Measurements from ENCODE around the gene TMEM8B. TPM values are rescaled to one million over a fixed set of nuclear protein-coding genes. Genes with fewer than 3 reads are reported as not detected.

The TMEM8B gene
- total RNA-seq, 1 experiment from 2014 or later, result 6.4 TPM

DNA sequence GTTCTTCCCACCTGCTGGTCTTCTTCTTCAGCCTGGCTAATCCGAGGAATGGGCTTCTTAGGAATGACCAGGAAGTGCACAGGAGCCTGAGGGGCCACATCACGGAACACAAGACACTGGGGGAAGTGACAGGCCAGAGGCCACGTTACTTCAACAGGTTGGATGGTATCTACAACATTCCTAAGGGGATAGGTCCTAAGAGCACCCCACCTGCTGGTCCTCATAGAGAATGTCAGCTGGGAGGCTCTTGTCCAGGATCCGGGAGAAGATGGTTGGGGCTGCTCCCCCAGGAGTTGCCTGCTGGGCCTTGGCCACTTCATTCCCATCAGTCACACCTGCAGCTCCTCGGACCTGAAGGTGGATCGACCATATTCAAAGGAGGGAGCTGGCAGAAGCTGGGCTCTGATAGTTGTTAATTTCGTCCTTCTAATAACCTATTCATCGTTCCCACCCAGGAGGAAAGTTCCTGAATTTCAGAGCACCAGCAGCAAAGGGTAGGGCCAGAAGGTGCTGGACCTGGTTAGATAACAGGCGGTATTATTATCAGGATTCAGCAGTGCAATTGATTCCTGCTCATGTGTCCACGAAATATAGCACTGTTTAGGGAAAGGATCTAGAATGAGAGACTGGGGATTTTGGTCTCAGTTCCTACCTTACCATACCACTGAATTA is 15.5 kb upstream of the TMEM8B start:
- H3K27ac ChIP-seq, result peak overlapping the region; percentile 79; the same call in 1 of the 2 replicates
- no peaks in the 10 kb centered on the region for H3K9me3 ChIP-seq (ENCODE audit: insufficient read depth, low read depth)
- H3K4me3 ChIP-seq, result peak overlapping the region; percentile 66; the same call in 1 of the 2 replicates
- H2AFZ ChIP-seq, result no peak overlapping the region
- TF ChIP-seq, protein P1, sequence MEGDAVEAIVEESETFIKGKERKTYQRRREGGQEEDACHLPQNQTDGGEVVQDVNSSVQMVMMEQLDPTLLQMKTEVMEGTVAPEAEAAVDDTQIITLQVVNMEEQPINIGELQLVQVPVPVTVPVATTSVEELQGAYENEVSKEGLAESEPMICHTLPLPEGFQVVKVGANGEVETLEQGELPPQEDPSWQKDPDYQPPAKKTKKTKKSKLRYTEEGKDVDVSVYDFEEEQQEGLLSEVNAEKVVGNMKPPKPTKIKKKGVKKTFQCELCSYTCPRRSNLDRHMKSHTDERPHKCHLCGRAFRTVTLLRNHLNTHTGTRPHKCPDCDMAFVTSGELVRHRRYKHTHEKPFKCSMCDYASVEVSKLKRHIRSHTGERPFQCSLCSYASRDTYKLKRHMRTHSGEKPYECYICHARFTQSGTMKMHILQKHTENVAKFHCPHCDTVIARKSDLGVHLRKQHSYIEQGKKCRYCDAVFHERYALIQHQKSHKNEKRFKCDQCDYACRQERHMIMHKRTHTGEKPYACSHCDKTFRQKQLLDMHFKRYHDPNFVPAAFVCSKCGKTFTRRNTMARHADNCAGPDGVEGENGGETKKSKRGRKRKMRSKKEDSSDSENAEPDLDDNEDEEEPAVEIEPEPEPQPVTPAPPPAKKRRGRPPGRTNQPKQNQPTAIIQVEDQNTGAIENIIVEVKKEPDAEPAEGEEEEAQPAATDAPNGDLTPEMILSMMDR (conservative IDR thresholded peaks at IDR 0.05), result peak; percentile 44; the same call in 1 of the 2 replicates
- no peak for TF ChIP-seq EZH2 (IDR thresholded peaks at IDR 0.05; ENCODE audit: low read depth)
- DNase-seq, result no peak
- H3K4me1 ChIP-seq (replicated peaks; ENCODE audit: insufficient read depth), result peaks cover 8% of the 10 kb centered on the region
- H3F3A ChIP-seq (ENCODE audit: insufficient read depth, low read depth), result peaks cover 13% of the 10 kb centered on the region; the same call in 1 of the 2 replicates
- H3K36me3 ChIP-seq (ENCODE audit: low read depth), result no peaks in the 10 kb centered on the region
- no peaks in the 10 kb centered on the region for H4K20me1 ChIP-seq (ENCODE audit: insufficient read depth)
- peak overlapping the region; percentile 87 for H3K4me2 ChIP-seq
- no peaks in the 10 kb centered on the region for H3K79me2 ChIP-seq (ENCODE audit: low read depth)
- H3K27me3 ChIP-seq (ENCODE audit: insufficient read depth, low read depth), result no peaks in the 10 kb centered on the region
- POLR2A ChIA-PET (ENCODE audit: unreplicated experiment), result interaction anchor here (0.6 kb wide), 2 partner anchors 100 to 295 kb away, joined by 3 read pairs; no protein-coding TSS in a partner anchor
- CTCF ChIA-PET, result interaction anchor here (1.5 kb wide), 1 partner anchor 77 kb away, joined by 4 read pairs; no protein-coding TSS in a partner anchor
- intact Hi-C loops (cut with micrococcal nuclease; ENCODE audit: unreplicated experiment), result no loop called here
- TSS peak; percentile 69 for BruUV-seq (replicated peaks)
- no peaks in the 10 kb centered on the region for H3K9me2 ChIP-seq (ENCODE audit: insufficient read depth)

DNA sequence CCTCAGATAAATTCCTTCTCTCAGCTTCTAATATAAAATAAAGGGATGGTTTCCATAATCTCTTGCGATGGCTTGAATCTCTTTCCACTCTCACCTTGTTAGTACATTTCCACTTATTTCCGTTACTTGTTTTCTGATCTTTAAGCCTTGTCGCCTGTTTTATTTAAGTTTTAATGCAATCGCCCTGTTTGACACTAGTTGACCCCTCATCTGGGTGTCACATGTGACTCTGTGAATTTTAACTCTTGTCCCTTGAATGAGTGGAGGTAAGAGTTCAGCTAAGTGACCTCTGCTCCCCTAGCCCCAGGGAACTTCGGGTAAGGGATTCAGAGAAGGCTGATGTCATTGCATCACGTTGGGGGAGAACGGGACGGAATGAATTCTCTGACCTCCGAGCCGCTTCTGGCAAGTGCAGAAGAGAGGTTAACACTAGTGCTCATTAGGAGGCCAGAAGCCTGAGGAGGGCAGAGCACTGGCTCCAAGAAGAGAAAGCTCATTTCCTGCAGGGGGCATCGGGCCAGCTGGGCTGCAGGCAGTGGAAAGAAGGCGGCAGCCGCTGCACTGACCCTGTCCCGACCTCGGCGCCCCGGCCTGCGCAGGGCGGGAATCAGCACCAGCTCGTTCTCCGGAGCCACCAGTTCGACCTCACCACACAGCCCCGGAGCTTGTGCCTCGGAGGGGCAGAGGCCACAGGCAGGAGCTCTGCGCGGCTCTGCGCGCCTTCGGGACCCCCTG is 14.8 kb upstream of the TMEM8B start:
- Histone ChIP-seq H3K27ac (peak overlapping the region; percentile 79), H3K4me2 (peak overlapping the region; percentile 87), H3K9me2 (ENCODE audit: insufficient read depth) (no peaks in the 10 kb centered on the region), H3K79me2 (ENCODE audit: low read depth) (no peaks in the 10 kb centered on the region), H2AFZ (peak overlapping the region; percentile 76), H4K20me1 (ENCODE audit: insufficient read depth) (no peaks in the 10 kb centered on the region), H3K4me3 (peak overlapping the region; percentile 66), H3K27me3 (ENCODE audit: insufficient read depth, low read depth) (no peaks in the 10 kb centered on the region), H3F3A (ENCODE audit: insufficient read depth, low read depth) (peaks cover 13% of the 10 kb centered on the region; the same call in 1 of the 2 replicates), H3K36me3 (ENCODE audit: low read depth) (no peaks in the 10 kb centered on the region), H3K9me3 (ENCODE audit: insufficient read depth, low read depth) (no peaks in the 10 kb centered on the region), H3K4me1 (replicated peaks; ENCODE audit: insufficient read depth) (peaks cover 8% of the 10 kb centered on the region)
- ChIA-PET POLR2A (ENCODE audit: unreplicated experiment) (interaction anchor here (0.6 to 0.7 kb wide), 3 partner anchors 99 to 298 kb away, joined by 3 read pairs; no protein-coding TSS in a partner anchor), CTCF (interaction anchor here (0.6 to 1.5 kb wide), 2 partner anchors 78 to 211 kb away, joined by 4 read pairs; no protein-coding TSS in a partner anchor)
- DNase-seq, result peak; percentile 48
- intact Hi-C loops (cut with micrococcal nuclease; ENCODE audit: unreplicated experiment), result no loop called here
- TF ChIP-seq, protein P1 (conservative IDR thresholded peaks at IDR 0.05), result peak; percentile 38; the same call in 1 of the 2 replicates
- TF ChIP-seq EZH2 (IDR thresholded peaks at IDR 0.05; ENCODE audit: low read depth), result no peak
- BruUV-seq (replicated peaks), result no TSS peak

DNA sequence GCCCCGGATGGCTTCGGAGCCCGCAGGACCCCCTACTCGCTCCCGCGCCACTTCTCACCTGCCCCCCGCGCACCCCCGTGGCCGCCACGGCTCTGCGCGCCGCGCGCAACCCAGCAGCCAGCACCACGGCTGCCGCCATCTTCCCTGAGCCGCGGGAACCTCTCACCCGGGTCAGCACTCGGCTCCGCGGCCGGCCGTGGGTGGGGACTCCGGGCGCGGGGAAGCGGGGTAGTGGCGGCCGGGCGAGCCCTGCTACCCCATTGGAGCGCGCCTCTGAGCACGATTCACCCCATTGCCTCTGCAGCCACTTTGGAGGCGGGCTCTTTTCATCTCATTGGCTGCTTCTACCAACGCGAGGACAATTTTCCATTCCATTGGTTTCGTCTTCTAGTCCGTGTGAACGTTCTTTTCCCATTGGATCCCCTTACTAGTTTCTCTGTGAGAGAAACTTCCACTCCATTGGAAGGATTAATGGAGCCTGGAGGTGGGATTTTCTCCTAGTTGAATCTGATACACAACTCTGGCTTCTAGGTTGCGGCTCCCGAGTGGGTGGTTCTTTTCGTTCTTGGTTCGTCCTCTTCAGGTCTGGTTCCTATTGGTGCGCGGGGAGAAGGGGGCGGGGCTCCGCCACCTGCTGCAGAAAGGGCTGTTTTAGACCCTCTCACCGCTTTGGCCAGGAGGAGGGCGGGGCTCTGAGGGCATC is 14.0 kb upstream of the TMEM8B start, which contains the start of gene HINT2:
HINT2 (minus strand) TSS at position 202 of the 703 bp plus-strand sequence; CDS start at position 139, 63 bp downstream.
- Histone ChIP-seq H3K9me2 (ENCODE audit: insufficient read depth) (no peaks in the 10 kb centered on the region), H4K20me1 (ENCODE audit: insufficient read depth) (no peaks in the 10 kb centered on the region), H3K4me2 (peak within 1 kb of the TSS; percentile 87), H3K27me3 (ENCODE audit: insufficient read depth, low read depth) (no peaks in the 10 kb centered on the region), H2AFZ (peak within 1 kb of the TSS; percentile 76), H3K36me3 (ENCODE audit: low read depth) (no peaks in the 10 kb centered on the region), H3F3A (ENCODE audit: insufficient read depth, low read depth) (peaks cover 13% of the 10 kb centered on the region; the same call in 1 of the 2 replicates), H3K27ac (peak within 1 kb of the TSS; percentile 79), H3K4me3 (peak within 1 kb of the TSS; percentile 66), H3K79me2 (ENCODE audit: low read depth) (no peaks in the 10 kb centered on the region), H3K4me1 (replicated peaks; ENCODE audit: insufficient read depth) (peaks cover 8% of the 10 kb centered on the region), H3K9me3 (ENCODE audit: insufficient read depth, low read depth) (no peaks in the 10 kb centered on the region)
- TF ChIP-seq, protein P1 (conservative IDR thresholded peaks at IDR 0.05), result no peak
- no peak for TF ChIP-seq EZH2 (IDR thresholded peaks at IDR 0.05; ENCODE audit: low read depth)
- BruUV-seq (replicated peaks), result no TSS peak
- ChIA-PET POLR2A (ENCODE audit: unreplicated experiment) (no interaction called here), CTCF (interaction anchor here (0.6 to 1.5 kb wide), 2 partner anchors 79 to 211 kb away, joined by 4 read pairs; no protein-coding TSS in a partner anchor)
- intact Hi-C loops (cut with micrococcal nuclease; ENCODE audit: unreplicated experiment), result no loop called here
- DNase-seq, result peak; percentile 91 to 93
